Endothelial cell of umbilical vein (primary cell): Measurements from ENCODE around the gene POSTN. TPM values are rescaled to one million over a fixed set of nuclear protein-coding genes. Genes with fewer than 3 reads are reported as not detected.

Source experiments
- BruUV-seq: library from RNA; stranded (reverse); fragments of 400-500 nt; replicated peaks from 2 replicates; lab custom pipeline; 2021; lab: Mats Ljungman, UMichigan
- CTCF ChIA-PET: fragments of 300-600, 350-600 bp; sonication (Branson Sonifier 250); formaldehyde crosslinking; loops from one replicate; lab custom pipeline; 2021; ENCODE audit warnings: antibody characterized with exemption, inconsistent platforms; lab: Charles Lee
- POLR2A ChIA-PET: fragments of 300-600, 350-600 bp; sonication (Branson Sonifier 250); formaldehyde crosslinking; loops from one replicate; lab custom pipeline; 2021; ENCODE audit warnings: antibody characterized with exemption, inconsistent platforms; lab: Charles Lee
- DNase-seq: peaks from one replicate; pipeline ENCODE4 v3.0.0-alpha.2; 2011; ENCODE audit warnings: low read depth, low spot score
- FAIRE-seq: peaks from 2 replicates; lab custom pipeline; 2011; peaks lifted over from hg19 to GRCh38; lab: Jason Lieb, UNC
- H2AFZ ChIP-seq: 2 replicates; pipeline ENCODE4 v1.6.0; 2012; ENCODE audit warnings: low read depth, low read length, control low read depth, inconsistent platforms
- H3K27ac ChIP-seq: 2 replicates; pipeline ENCODE4 v1.5.1; 2011; ENCODE audit warnings: low read depth, mild to moderate bottlenecking, control low read depth, low read length, moderate library complexity; ENCODE audit not compliant: insufficient read depth
- H3K27me3 ChIP-seq, 2 experiments: 2 replicates each; pipeline versions ENCODE4 v1.6.0 to v1.6.1; 2011; ENCODE audit warnings: low read length in 2 of 2, mixed read lengths in 1 of 2; ENCODE audit not compliant: control insufficient read depth in 2 of 2, insufficient read depth in 2 of 2
- H3K36me3 ChIP-seq, 2 experiments: 2 replicates in 1 of 2; 3 replicates in 1 of 2; pipeline ENCODE4 v1.5.1; 2011; ENCODE audit warnings: low read length in 2 of 2, mild to moderate bottlenecking in 1 of 2, moderate library complexity in 1 of 2; ENCODE audit not compliant: control insufficient read depth in 2 of 2, insufficient read depth in 2 of 2; ENCODE audit errors: extremely low read depth in 1 of 2
- H3K4me1 ChIP-seq: 3 replicates; pipeline ENCODE4 v1.5.1; 2011; ENCODE audit warnings: mild to moderate bottlenecking, low read length; ENCODE audit not compliant: control insufficient read depth, insufficient read depth; ENCODE audit errors: extremely low read depth
- H3K4me2 ChIP-seq: 2 replicates; pipeline ENCODE4 v1.6.1; 2011; ENCODE audit warnings: low read length, control low read depth, mixed read lengths; ENCODE audit not compliant: insufficient read depth
- H3K4me3 ChIP-seq, 3 experiments: fragments of 200-600 bp in 1 of 3; sonication (generic), shearing (Covaris generic) in 1 of 3; replicated peaks in 1 of 3; 2 replicates each; pipeline ENCODE4 v1.5.1; 2011 to 2016; ENCODE audit warnings: control low read depth in 3 of 3, low read length in 3 of 3, mild to moderate bottlenecking in 2 of 3, inconsistent platforms in 1 of 3, low read depth in 1 of 3, moderate library complexity in 1 of 3; ENCODE audit not compliant: insufficient read depth in 1 of 3
- H3K79me2 ChIP-seq: 2 replicates; pipeline ENCODE4 v1.6.0; 2012; ENCODE audit warnings: low read length, inconsistent platforms; ENCODE audit not compliant: control insufficient read depth, insufficient read depth
- H3K9ac ChIP-seq: replicated peaks from 2 replicates; pipeline ENCODE3; 2011; ENCODE audit warnings: low read length, control low read depth; ENCODE audit not compliant: insufficient read depth; ENCODE audit errors: extremely low read depth
- H3K9me1 ChIP-seq: replicated peaks from 3 replicates; pipeline ENCODE4 v1.6.0; 2011; ENCODE audit warnings: mild to moderate bottlenecking, low read length; ENCODE audit not compliant: control insufficient read depth, insufficient read depth; ENCODE audit errors: extremely low read depth
- H3K9me3 ChIP-seq: replicated peaks from 2 replicates; pipeline ENCODE4 v1.5.1; 2012; ENCODE audit warnings: low read length, inconsistent platforms; ENCODE audit not compliant: control insufficient read depth, insufficient read depth
- H4K20me1 ChIP-seq: replicated peaks from 2 replicates; pipeline ENCODE3; 2011; ENCODE audit warnings: mild to moderate bottlenecking, low read length; ENCODE audit not compliant: control insufficient read depth, insufficient read depth; ENCODE audit errors: extremely low read depth
- EZH2 ChIP-seq: IDR thresholded peaks from 2 replicates; pipeline ENCODE4 v1.6.1; 2012; ENCODE audit warnings: borderline replicate concordance, low read depth, mild to moderate bottlenecking, moderate library complexity, low read length, inconsistent platforms; ENCODE audit not compliant: severe bottlenecking
- FOS ChIP-seq: IDR thresholded peaks from 2 replicates; pipeline ENCODE4 v1.6.1; 2011; ENCODE audit warnings: mild to moderate bottlenecking, low read length, moderate library complexity, borderline replicate concordance; ENCODE audit not compliant: insufficient read depth
- GATA2 ChIP-seq: IDR thresholded peaks from 2 replicates; pipeline ENCODE4 v1.7.0; 2011; ENCODE audit warnings: low read depth, mild to moderate bottlenecking, moderate library complexity, mixed read lengths, low read length; ENCODE audit not compliant: insufficient read length, insufficient read depth
- JUN ChIP-seq: IDR thresholded peaks from 2 replicates; pipeline ENCODE4 v1.6.1; 2011; ENCODE audit warnings: borderline replicate concordance, low read depth; ENCODE audit not compliant: insufficient read length, insufficient read depth
- MYC ChIP-seq: IDR thresholded peaks from one replicate; pipeline ENCODE4 v1.6.1; 2011; ENCODE audit warnings: mild to moderate bottlenecking, low read depth, low read length
- POLR2A ChIP-seq: IDR thresholded peaks from 2 replicates; pipeline ENCODE4 v1.6.1; 2012; ENCODE audit warnings: low read depth, mild to moderate bottlenecking, control low read depth, low read length
- POLR2AphosphoS5 ChIP-seq: IDR thresholded peaks from 2 replicates; pipeline ENCODE4 v1.6.1; 2012; ENCODE audit warnings: low read depth, mild to moderate bottlenecking, control low read depth, low read length, moderate library complexity; ENCODE audit not compliant: insufficient read depth
- dilution Hi-C: fragments of 300-500 bp; cut with MboI; formaldehyde crosslinking; loops from one replicate; pipeline ENCODE4 v1.15.0; 2019; ENCODE audit warnings: low sequenced_read_pairs; ENCODE audit not compliant: extremely low pct_ligation_motif_present
- intact Hi-C: fragments of 100-400 bp; cut with micrococcal nuclease; formaldehyde crosslinking; loops from one replicate; pipeline ENCODE4 v1.10.0; 2022
- polyA plus RNA-seq, 4 experiments: library from polyadenylated mRNA; depleted of rRNA in 3 of 4; stranded (reverse) in 3 of 4; unstranded in 1 of 4; fragments of >200 nt; gene quantifications; 2 replicates each; pipeline versions ENCODE4 v1.2.1 to v1.2.3, GENCODE V29; 2011 to 2012; ENCODE audit warnings: missing spikeins in 1 of 4
- total RNA-seq: library from RNA; stranded (reverse); gene quantifications from 2 replicates; pipeline ENCODE4 v1.2.3, GENCODE V29; 2021
- TF ChIP-seq, protein P1 (sequence below): IDR thresholded peaks from 2 replicates; pipeline ENCODE4 v1.6.1; 2011; ENCODE audit not compliant: insufficient read depth, insufficient read length
- TF ChIP-seq, protein P2 (sequence below), 2 donors: IDR thresholded peaks; 1 replicate in 1 of 2; 2 replicates in 1 of 2; pipeline ENCODE4 v1.5.1; 2011; ENCODE audit warnings: low read length in 2 of 2, mild to moderate bottlenecking in 2 of 2, moderate library complexity in 2 of 2, control low read depth in 1 of 2, inconsistent platforms in 1 of 2, low read depth in 1 of 2; ENCODE audit not compliant: insufficient read depth in 1 of 2; ENCODE audit errors: extremely low read depth in 1 of 2

The POSTN gene
- total and polyA plus RNA-seq, 2 donors (not counting 3 experiments of a cell fraction or from before 2014, with no cell fraction given) = 0.29 to 0.41 TPM

DNA sequence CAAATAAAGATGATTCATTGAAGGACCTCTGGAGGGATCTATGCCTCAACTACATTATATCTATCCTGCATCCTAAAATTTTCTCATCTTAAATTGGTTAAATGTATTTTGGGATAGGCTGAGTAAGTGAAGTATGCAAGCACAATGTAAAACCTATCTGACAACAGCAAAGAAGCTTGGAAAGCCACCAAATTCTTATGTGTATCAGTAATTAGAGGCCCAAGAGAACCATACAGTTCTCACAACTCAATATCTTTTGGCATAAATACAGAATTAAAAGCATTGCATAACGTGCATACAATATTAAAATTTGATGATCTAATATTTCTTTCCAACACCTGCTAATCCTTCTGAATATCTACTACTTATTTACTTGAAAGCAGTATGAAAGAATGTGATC, 13.0 kb downstream of the POSTN start:
- no peaks in the 10 kb centered on the region for H3K9me3 ChIP-seq
- no peak overlapping the region for H3K27ac ChIP-seq
- ChIA-PET POLR2A (no interaction called here), CTCF (interaction anchor here (1.2 to 1.7 kb wide), 4 partner anchors 9 to 13 kb away, joined by 3 to 4 read pairs (median 4); partner anchors contain the start of gene POSTN)
- intact Hi-C loops (no loop called here), dilution Hi-C loops (no loop called here)
- FAIRE-seq (no peak), DNase-seq (no peak)
- TF ChIP-seq EZH2 (no peak), MYC (no peak), GATA2 (no peak)
- TF ChIP-seq, protein P1, sequence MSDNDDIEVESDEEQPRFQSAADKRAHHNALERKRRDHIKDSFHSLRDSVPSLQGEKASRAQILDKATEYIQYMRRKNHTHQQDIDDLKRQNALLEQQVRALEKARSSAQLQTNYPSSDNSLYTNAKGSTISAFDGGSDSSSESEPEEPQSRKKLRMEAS = no peak
- no peak overlapping the region for H2AFZ ChIP-seq
- no peaks in the 10 kb centered on the region for H3K36me3 ChIP-seq
- no peaks in the 10 kb centered on the region for H4K20me1 ChIP-seq
- no TSS peak for BruUV-seq
- no peak overlapping the region for H3K9ac ChIP-seq
- H3K4me2 ChIP-seq = no peak overlapping the region
- no peaks in the 10 kb centered on the region for H3K27me3 ChIP-seq
- no peaks in the 10 kb centered on the region for H3K9me1 ChIP-seq
- no peaks in the 10 kb centered on the region for H3K4me1 ChIP-seq
- no peaks in the 10 kb centered on the region for H3K79me2 ChIP-seq
- no peak overlapping the region for H3K4me3 ChIP-seq

DNA sequence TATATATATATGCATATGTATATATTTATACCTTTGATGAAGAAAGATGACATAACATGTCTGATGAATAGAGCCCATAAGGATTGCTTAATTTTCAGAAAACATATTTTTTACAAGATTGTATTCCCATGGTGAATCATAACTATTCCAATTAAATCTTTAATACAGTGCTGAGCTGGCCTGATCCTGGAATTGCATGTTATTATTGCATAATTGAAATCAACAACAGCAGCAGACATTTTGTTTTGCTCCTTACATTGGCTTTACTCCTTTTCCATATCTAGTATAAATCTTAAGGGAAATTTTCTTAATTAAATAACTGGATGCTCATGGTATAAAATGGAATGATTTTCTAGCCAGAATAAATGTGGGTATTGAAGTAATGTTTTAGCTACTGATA, 22.0 kb downstream of the POSTN start:
- no peaks in the 10 kb centered on the region for H4K20me1 ChIP-seq

More for the DNA sequence above, 22.0 kb downstream of the POSTN start:
- ChIA-PET POLR2A (no interaction called here), CTCF (interaction anchor here (1.0 kb wide), 1 partner anchor 49 kb away, joined by 3 read pairs; no protein-coding TSS in a partner anchor)
- Histone ChIP-seq H3K9me1 (no peaks in the 10 kb centered on the region), H3K36me3 (no peaks in the 10 kb centered on the region), H3K4me2 (no peak overlapping the region), H3K4me3 (no peak overlapping the region), H3K27me3 (no peaks in the 10 kb centered on the region), H2AFZ (no peak overlapping the region), H3K9me3 (no peaks in the 10 kb centered on the region), H3K27ac (no peak overlapping the region), H3K79me2 (no peaks in the 10 kb centered on the region), H3K4me1 (no peaks in the 10 kb centered on the region), H3K9ac (no peak overlapping the region)
- no TSS peak for BruUV-seq
- DNase-seq (no peak), FAIRE-seq (no peak)
- intact Hi-C loops (no loop called here), dilution Hi-C loops (no loop called here)
- no peak for TF ChIP-seq GATA2
- TF ChIP-seq, protein P2, sequence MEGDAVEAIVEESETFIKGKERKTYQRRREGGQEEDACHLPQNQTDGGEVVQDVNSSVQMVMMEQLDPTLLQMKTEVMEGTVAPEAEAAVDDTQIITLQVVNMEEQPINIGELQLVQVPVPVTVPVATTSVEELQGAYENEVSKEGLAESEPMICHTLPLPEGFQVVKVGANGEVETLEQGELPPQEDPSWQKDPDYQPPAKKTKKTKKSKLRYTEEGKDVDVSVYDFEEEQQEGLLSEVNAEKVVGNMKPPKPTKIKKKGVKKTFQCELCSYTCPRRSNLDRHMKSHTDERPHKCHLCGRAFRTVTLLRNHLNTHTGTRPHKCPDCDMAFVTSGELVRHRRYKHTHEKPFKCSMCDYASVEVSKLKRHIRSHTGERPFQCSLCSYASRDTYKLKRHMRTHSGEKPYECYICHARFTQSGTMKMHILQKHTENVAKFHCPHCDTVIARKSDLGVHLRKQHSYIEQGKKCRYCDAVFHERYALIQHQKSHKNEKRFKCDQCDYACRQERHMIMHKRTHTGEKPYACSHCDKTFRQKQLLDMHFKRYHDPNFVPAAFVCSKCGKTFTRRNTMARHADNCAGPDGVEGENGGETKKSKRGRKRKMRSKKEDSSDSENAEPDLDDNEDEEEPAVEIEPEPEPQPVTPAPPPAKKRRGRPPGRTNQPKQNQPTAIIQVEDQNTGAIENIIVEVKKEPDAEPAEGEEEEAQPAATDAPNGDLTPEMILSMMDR (IDR thresholded peaks at IDR 0.05; ENCODE audit: extremely low read depth in 1 of 2, insufficient read depth in 1 of 2, low read depth in 1 of 2, low read length in 2 of 2) = no peak
- no peak for TF ChIP-seq FOS
- TF ChIP-seq MYC = no peak
- TF ChIP-seq JUN = no peak
- TF ChIP-seq EZH2 = no peak
- TF ChIP-seq POLR2AphosphoS5 = no peak
- TF ChIP-seq, protein P1 = no peak
- no peak for TF ChIP-seq POLR2A
